GM23338 (cell line): ENCODE measurements around the gene RHOT1.

Source experiments
- EZH2 ChIP-seq: fragments of 200-600 bp; sonication (generic); IDR thresholded peaks from one replicate; pipeline ENCODE4 v1.8.0; 2017; ENCODE audit warnings: antibody characterized with exemption, mild to moderate bottlenecking, low read depth; ENCODE audit not compliant: unreplicated experiment
- EZH2phosphoT487 ChIP-seq: fragments of 200-600 bp; sonication (generic); IDR thresholded peaks from one replicate; pipeline ENCODE4 v1.8.1; 2018; ENCODE audit warnings: antibody characterized with exemption; ENCODE audit not compliant: unreplicated experiment
- POLR2AphosphoS5 ChIP-seq: IDR thresholded peaks from 2 replicates; pipeline ENCODE4 v1.6.1; 2016; ENCODE audit warnings: antibody characterized with exemption, low read depth
- TF ChIP-seq, protein P1 (sequence below), 2 experiments: fragments of 200-600 bp in 1 of 2; sonication (generic) in 1 of 2; conservative IDR thresholded peaks; 2 replicates each; pipeline versions ENCODE4 v1.5.1 to v1.6.1; 2016 to 2017; ENCODE audit warnings: antibody characterized with exemption in 2 of 2, low read depth in 2 of 2, mild to moderate bottlenecking in 2 of 2, moderate library complexity in 1 of 2
- TF ChIP-seq, protein P2 (sequence below): IDR thresholded peaks from one replicate; pipeline ENCODE4 v1.6.1; 2018; ENCODE audit warnings: antibody characterized with exemption; ENCODE audit not compliant: unreplicated experiment

DNA sequence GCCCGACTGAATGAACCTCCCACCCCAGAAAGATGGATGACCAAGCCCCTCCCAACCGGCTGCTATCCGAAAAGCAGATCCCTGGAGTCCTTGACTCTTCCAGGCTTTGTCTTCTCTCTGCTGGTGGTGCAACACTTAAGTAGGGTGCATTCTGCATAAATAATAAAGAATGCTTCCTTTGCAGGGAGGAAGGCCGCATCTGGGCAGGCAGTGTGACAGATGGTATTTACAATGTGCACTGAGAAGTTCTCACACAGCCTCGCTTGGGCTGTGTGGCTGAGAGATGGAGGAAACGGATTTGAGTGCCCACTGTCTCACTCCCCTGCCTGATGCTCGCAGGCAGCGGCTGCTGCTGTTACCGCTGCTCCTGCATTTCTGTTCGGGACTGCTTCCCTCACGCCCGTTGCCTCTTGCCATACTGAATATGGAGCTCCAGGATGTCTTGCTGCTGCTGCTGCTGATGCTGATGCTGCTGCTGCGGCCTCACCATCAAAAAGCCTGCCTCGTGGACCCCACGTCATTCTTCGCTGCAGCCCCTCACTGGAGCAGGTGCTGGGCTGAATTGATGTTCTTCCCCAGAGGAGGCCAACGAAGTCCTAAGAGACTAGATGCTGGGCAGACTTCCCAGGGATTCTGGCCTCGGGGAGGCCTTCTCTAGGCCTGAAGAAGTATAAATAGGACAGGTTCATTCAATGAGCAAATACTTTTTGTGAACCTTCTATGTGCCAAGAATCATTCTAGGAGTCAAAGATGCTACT is 116.3 kb downstream of the RHOT1 start:
- TF ChIP-seq EZH2phosphoT487: no peak
- TF ChIP-seq, protein P1, sequence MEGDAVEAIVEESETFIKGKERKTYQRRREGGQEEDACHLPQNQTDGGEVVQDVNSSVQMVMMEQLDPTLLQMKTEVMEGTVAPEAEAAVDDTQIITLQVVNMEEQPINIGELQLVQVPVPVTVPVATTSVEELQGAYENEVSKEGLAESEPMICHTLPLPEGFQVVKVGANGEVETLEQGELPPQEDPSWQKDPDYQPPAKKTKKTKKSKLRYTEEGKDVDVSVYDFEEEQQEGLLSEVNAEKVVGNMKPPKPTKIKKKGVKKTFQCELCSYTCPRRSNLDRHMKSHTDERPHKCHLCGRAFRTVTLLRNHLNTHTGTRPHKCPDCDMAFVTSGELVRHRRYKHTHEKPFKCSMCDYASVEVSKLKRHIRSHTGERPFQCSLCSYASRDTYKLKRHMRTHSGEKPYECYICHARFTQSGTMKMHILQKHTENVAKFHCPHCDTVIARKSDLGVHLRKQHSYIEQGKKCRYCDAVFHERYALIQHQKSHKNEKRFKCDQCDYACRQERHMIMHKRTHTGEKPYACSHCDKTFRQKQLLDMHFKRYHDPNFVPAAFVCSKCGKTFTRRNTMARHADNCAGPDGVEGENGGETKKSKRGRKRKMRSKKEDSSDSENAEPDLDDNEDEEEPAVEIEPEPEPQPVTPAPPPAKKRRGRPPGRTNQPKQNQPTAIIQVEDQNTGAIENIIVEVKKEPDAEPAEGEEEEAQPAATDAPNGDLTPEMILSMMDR (conservative IDR thresholded peaks at IDR 0.05; ENCODE audit: low read depth in 2 of 2): no peak
- TF ChIP-seq, protein P2, sequence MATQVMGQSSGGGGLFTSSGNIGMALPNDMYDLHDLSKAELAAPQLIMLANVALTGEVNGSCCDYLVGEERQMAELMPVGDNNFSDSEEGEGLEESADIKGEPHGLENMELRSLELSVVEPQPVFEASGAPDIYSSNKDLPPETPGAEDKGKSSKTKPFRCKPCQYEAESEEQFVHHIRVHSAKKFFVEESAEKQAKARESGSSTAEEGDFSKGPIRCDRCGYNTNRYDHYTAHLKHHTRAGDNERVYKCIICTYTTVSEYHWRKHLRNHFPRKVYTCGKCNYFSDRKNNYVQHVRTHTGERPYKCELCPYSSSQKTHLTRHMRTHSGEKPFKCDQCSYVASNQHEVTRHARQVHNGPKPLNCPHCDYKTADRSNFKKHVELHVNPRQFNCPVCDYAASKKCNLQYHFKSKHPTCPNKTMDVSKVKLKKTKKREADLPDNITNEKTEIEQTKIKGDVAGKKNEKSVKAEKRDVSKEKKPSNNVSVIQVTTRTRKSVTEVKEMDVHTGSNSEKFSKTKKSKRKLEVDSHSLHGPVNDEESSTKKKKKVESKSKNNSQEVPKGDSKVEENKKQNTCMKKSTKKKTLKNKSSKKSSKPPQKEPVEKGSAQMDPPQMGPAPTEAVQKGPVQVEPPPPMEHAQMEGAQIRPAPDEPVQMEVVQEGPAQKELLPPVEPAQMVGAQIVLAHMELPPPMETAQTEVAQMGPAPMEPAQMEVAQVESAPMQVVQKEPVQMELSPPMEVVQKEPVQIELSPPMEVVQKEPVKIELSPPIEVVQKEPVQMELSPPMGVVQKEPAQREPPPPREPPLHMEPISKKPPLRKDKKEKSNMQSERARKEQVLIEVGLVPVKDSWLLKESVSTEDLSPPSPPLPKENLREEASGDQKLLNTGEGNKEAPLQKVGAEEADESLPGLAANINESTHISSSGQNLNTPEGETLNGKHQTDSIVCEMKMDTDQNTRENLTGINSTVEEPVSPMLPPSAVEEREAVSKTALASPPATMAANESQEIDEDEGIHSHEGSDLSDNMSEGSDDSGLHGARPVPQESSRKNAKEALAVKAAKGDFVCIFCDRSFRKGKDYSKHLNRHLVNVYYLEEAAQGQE: no peak
- no peak for TF ChIP-seq EZH2
- TF ChIP-seq POLR2AphosphoS5: no peak
